Endometrial microvascular endothelial cells (primary cell): ENCODE data around the gene FLRT2. TPM values are rescaled to one million over a fixed set of nuclear protein-coding genes. Genes with fewer than 3 reads are reported as not detected.

Experiments used
- in situ Hi-C: cut with HindIII; loops from 2 replicates; pipeline ENCODE4 v1.10.0; 2017; ENCODE audit warnings: low sequenced_read_pairs, low pct_unique_long_range_greater_than_20kb; ENCODE audit errors: inconsistent ontology term
- total RNA-seq: library from RNA; depleted of rRNA; stranded (reverse); fragments of >200 nt; gene quantifications from one replicate; pipeline ENCODE4 v1.2.3, GENCODE V29; 2015; ENCODE audit errors: inconsistent ontology term

Gene FLRT2
- total RNA-seq, 1 donor from 2014 or later, result 20.8 TPM

- in situ Hi-C loops, result no loop called here
Observed at GRCh38 chr14:85616886-85617285, 86.9 kb downstream of the FLRT2 start.

GRCh38 chr14:85617791-85618190 lies 87.8 kb downstream of the FLRT2 start:
- in situ Hi-C loops, result no loop called here

GRCh38 chr14:85618390-85618789 lies 88.4 kb downstream of the FLRT2 start:
- in situ Hi-C loops, result no loop called here

- in situ Hi-C loops, result no loop called here
Observed at GRCh38 chr14:85618978-85619377, 89.0 kb downstream of the FLRT2 start.

GRCh38 chr14:85619851-85620250 lies 89.9 kb downstream of the FLRT2 start:
- in situ Hi-C loops, result no loop called here

- in situ Hi-C loops, result no loop called here
Observed at GRCh38 chr14:85620947-85621346, 91.0 kb downstream of the FLRT2 start.

- in situ Hi-C loops, result no loop called here
Observed at GRCh38 chr14:85622106-85622505, 92.2 kb downstream of the FLRT2 start.

- in situ Hi-C loops, result no loop called here
Observed at GRCh38 chr14:85622986-85623685, 93.2 kb downstream of the FLRT2 start.

GRCh38 chr14:85625925-85626585 lies 96.1 kb downstream of the FLRT2 start:
- in situ Hi-C loops, result no loop called here

GRCh38 chr14:85634205-85634604 lies 104.3 kb downstream of the FLRT2 start:
- in situ Hi-C loops, result no loop called here

- in situ Hi-C loops, result no loop called here
Observed at GRCh38 chr14:85644211-85644610, 114.3 kb downstream of the FLRT2 start.

GRCh38 chr14:85653029-85653428 lies 123.1 kb downstream of the FLRT2 start:
- in situ Hi-C loops, result no loop called here

GRCh38 chr14:85660243-85660922 lies 130.4 kb downstream of the FLRT2 start:
- in situ Hi-C loops, result no loop called here

- in situ Hi-C loops, result no loop called here
Observed at GRCh38 chr14:85662096-85662495, 132.2 kb downstream of the FLRT2 start.

- in situ Hi-C loops, result no loop called here
Observed at GRCh38 chr14:85663256-85663655, 133.3 kb downstream of the FLRT2 start.

- in situ Hi-C loops, result no loop called here
Observed at GRCh38 chr14:85663667-85664066, 133.7 kb downstream of the FLRT2 start.

GRCh38 chr14:85675957-85676356 lies 146.0 kb downstream of the FLRT2 start:
- in situ Hi-C loops, result no loop called here

- in situ Hi-C loops, result no loop called here
Observed at GRCh38 chr14:85686908-85687307, 157.0 kb downstream of the FLRT2 start.

GRCh38 chr14:85687456-85687855 lies 157.5 kb downstream of the FLRT2 start:
- in situ Hi-C loops, result no loop called here

- in situ Hi-C loops, result no loop called here
Observed at GRCh38 chr14:85688006-85688405, 158.1 kb downstream of the FLRT2 start.
